Sigmoid colon (tissue), 7 donors: Measurements from ENCODE around the gene CSDE1. TPM values are rescaled to one million over a fixed set of nuclear protein-coding genes. Genes with fewer than 3 reads are reported as not detected.
"Not testable (repeated sequence)": the region's sequence is repeated elsewhere in the genome, so short reads cannot be mapped to it uniquely, and the experiment has no call there.

Experiments used
- DNase-seq: peaks from one replicate; pipeline ENCODE4 v3.0.0-alpha.2; 2019
- H3K27ac ChIP-seq, 4 donors: fragments of 200-600 bp; sonication (generic); one replicate each; pipeline ENCODE4 v1.5.1; 2016 to 2019; ENCODE audit warnings: mild to moderate bottlenecking in 1 of 4
- H3K27me3 ChIP-seq, 3 donors: fragments of 200-600 bp; sonication (generic); one replicate each; pipeline ENCODE4 v1.5.1; 2019; ENCODE audit warnings: mild to moderate bottlenecking in 1 of 3
- H3K36me3 ChIP-seq, 4 donors: fragments of 200-600 bp; sonication (generic); one replicate each; pipeline ENCODE4 v1.5.1; 2016 to 2019
- H3K4me1 ChIP-seq, 4 donors: fragments of 200-600 bp; sonication (generic); one replicate each; pipeline ENCODE4 v1.5.1; 2017 to 2019
- H3K4me3 ChIP-seq, 4 donors: fragments of 200-600 bp; sonication (generic); one replicate each; pipeline ENCODE4 v1.5.1; 2017 to 2019; ENCODE audit warnings: mild to moderate bottlenecking in 2 of 4, moderate library complexity in 1 of 4
- H3K9me3 ChIP-seq, 4 donors: fragments of 200-600 bp in 3 of 4; sonication (generic) in 3 of 4; one replicate each; pipeline versions ENCODE4 v1.5.1 to v1.6.1; 2013 to 2019
- CTCF ChIP-seq, 4 experiments: fragments of 450-650 bp in 3 of 4; fragments of 200-600 bp in 1 of 4; IDR thresholded peaks; one replicate each; pipeline ENCODE4 v1.5.1; 2016 to 2019; ENCODE audit warnings: antibody characterized with exemption in 4 of 4, mild to moderate bottlenecking in 3 of 4, moderate library complexity in 2 of 4
- EP300 ChIP-seq, 4 donors: sonication (generic); formaldehyde crosslinking; IDR thresholded peaks; one replicate each; pipeline ENCODE4 v1.6.1; 2017; ENCODE audit warnings: antibody characterized with exemption in 4 of 4
- POLR2A ChIP-seq, 2 donors: fragments of 450-650 bp; IDR thresholded peaks; one replicate each; pipeline ENCODE4 v1.6.1; 2016; ENCODE audit warnings: antibody characterized with exemption in 2 of 2, mild to moderate bottlenecking in 2 of 2, moderate library complexity in 2 of 2
- POLR2AphosphoS5 ChIP-seq, 4 donors: sonication (generic); formaldehyde crosslinking; IDR thresholded peaks; one replicate each; pipeline ENCODE4 v1.6.1; 2017; ENCODE audit warnings: antibody characterized with exemption in 4 of 4
- WGBS, 2 donors: extraction: QIAGEN DNeasy Blood & Tissue Kit; methylation state at CpG; one replicate each; pipeline ENCODE4 v1.1.7; 2013; 5-methylcytosine and 5-hydroxymethylcytosine counted together
- intact Hi-C: fragments of 100-400 bp; cut with DNase I; formaldehyde crosslinking; loops from one replicate; pipeline ENCODE4 v1.15.1; 2023
- polyA plus RNA-seq, 3 donors: library from polyadenylated mRNA; stranded (reverse); fragments of 200-250 nt; gene quantifications; one replicate each; pipeline ENCODE4 v1.2.3, GENCODE V29; 2013
- total RNA-seq, 4 donors: library from RNA; depleted of rRNA; stranded (reverse); fragments of >200 nt; gene quantifications; one replicate each; pipeline ENCODE4 v1.1.0, GENCODE V29; 2016
- donor health status: healthy with polysubstance abuse.
- donor health status: Bipolar disorder and iron deficiency.
- donor health status: healthy.

CSDE1 gene
- total RNA-seq = 1,000 to 10,000 TPM; 1,738 to 2,762 (median 1,986) TPM
- 100 to 1,000 TPM; 167 to 228 (median 186) TPM for polyA plus RNA-seq

- 0% methylated on average over 50 of the region's 50 CpGs for WGBS, 2 donors
- no peaks in the 10 kb centered on the region for H3K27me3 ChIP-seq
- peak within 1 kb of the TSS; percentile 79 to 99 (median 88) for H3K4me3 ChIP-seq
- intact Hi-C loops = loop anchor here (1.0 to 10.0 kb wide), 3 partner anchors 41 to 297 kb away; partner anchors contain the start of genes BCAS2 and NRAS
- H3K9me3 ChIP-seq = no peaks in the 10 kb centered on the region
- peaks cover 0 to 50% (median 48%) of the 10 kb centered on the region in 4 donors for H3K4me1 ChIP-seq
- DNase-seq = peak; percentile 99
- H3K27ac ChIP-seq = peak within 1 kb of the TSS; percentile 97 to 100 (median 98)
- H3K36me3 ChIP-seq = no peaks in the 10 kb centered on the region
- TF ChIP-seq POLR2A (IDR thresholded peaks at IDR 0.05) = peak; percentile 89 to 90
- TF ChIP-seq EP300 (IDR thresholded peaks at IDR 0.05) = peak in 1 of 4 donors; percentile 13
- peak; percentile 87 to 95 (median 92) for TF ChIP-seq POLR2AphosphoS5 (IDR thresholded peaks at IDR 0.05)
- peak in 2 of 4 experiments; percentile 34 to 35 for TF ChIP-seq CTCF (IDR thresholded peaks at IDR 0.05)
Observed at GRCh38 chr1:114757455-114758255, at the start of gene CSDE1. CSDE1 (minus strand) TSS chr1:114757984; CDS start chr1:114739890, 18,094 bp downstream.

- H3K4me1 ChIP-seq, H3K9me3 ChIP-seq, intact Hi-C loops, DNase-seq, H3K27me3 ChIP-seq, H3K4me3 ChIP-seq, H3K36me3 ChIP-seq, H3K27ac ChIP-seq: not testable (repeated sequence)
- 94 to 96% methylated on average over 26 to 32 of the region's 33 CpGs for WGBS, 2 donors
Observed at GRCh38 chr1:114804449-114804848, 46.7 kb upstream of the CSDE1 start.

GRCh38 chr1:114803001-114803400, 45.2 kb upstream of the CSDE1 start:
- Histone ChIP-seq H3K4me3 (no peak overlapping the region), H3K36me3 (no peaks in the 10 kb centered on the region), H3K4me1 (no peaks in the 10 kb centered on the region), H3K27me3 (no peaks in the 10 kb centered on the region), H3K27ac (no peak overlapping the region), H3K9me3 (no peaks in the 10 kb centered on the region)
- no peak for DNase-seq
- intact Hi-C loops = no loop called here
- whole genome bisulfite sequencing, 2 donors = 58 to 70% methylated on average over 3 of the region's 3 CpGs
- no peak for TF ChIP-seq EP300 (IDR thresholded peaks at IDR 0.05)
- no peak for TF ChIP-seq POLR2AphosphoS5 (IDR thresholded peaks at IDR 0.05)
- no peak for TF ChIP-seq POLR2A (IDR thresholded peaks at IDR 0.05)
- no peak for TF ChIP-seq CTCF (IDR thresholded peaks at IDR 0.05)

- Histone ChIP-seq H3K27me3 (peaks cover 0 to 11% (median 0%) of the 10 kb centered on the region in 3 donors), H3K4me1 (no peaks in the 10 kb centered on the region), H3K9me3 (no peaks in the 10 kb centered on the region), H3K36me3 (no peaks in the 10 kb centered on the region), H3K27ac (no peak overlapping the region), H3K4me3 (no peak overlapping the region)
- 70 to 87% methylated on average over 2 of the region's 2 CpGs for WGBS, 2 donors
- TF ChIP-seq CTCF (IDR thresholded peaks at IDR 0.05) (no peak), POLR2A (IDR thresholded peaks at IDR 0.05) (no peak), EP300 (IDR thresholded peaks at IDR 0.05) (no peak), POLR2AphosphoS5 (IDR thresholded peaks at IDR 0.05) (no peak)
- intact Hi-C loops = no loop called here
- DNase-seq = no peak
Observed at GRCh38 chr1:114794038-114794437, 36.3 kb upstream of the CSDE1 start.

GRCh38 chr1:114790581-114790980, 32.8 kb upstream of the CSDE1 start:
- intact Hi-C loops, H3K4me3 ChIP-seq, H3K9me3 ChIP-seq, DNase-seq, H3K36me3 ChIP-seq, H3K27ac ChIP-seq, H3K4me1 ChIP-seq: not testable (repeated sequence)
- peaks cover 0 to 11% (median 0%) of the 10 kb centered on the region in 3 donors for H3K27me3 ChIP-seq
- WGBS, 2 donors = 93% methylated on average over 25 of the region's 25 CpGs

GRCh38 chr1:114786440-114786839, 28.7 kb upstream of the CSDE1 start:
- DNase-seq, H3K9me3 ChIP-seq, H3K4me1 ChIP-seq, H3K4me3 ChIP-seq, intact Hi-C loops, H3K27me3 ChIP-seq, H3K36me3 ChIP-seq, H3K27ac ChIP-seq: not testable (repeated sequence)
- WGBS, 2 donors = 89 to 94% methylated on average over 1 of the region's 1 CpG
